Ascending aorta (tissue), 2 donors: ENCODE data around the gene EEF1AKMT2. TPM values are rescaled to one million over a fixed set of nuclear protein-coding genes. Genes with fewer than 3 reads are reported as not detected.
A peak's percentile ranks its signal among the peaks of the same experiment; 100 is the strongest.

Experiments used
- DNase-seq, 2 donors: peaks; one replicate each; pipeline ENCODE4 v3.0.0-alpha.2; 2019; ENCODE audit warnings: low spot score in 2 of 2
- H3K27ac ChIP-seq, 2 donors: fragments of 200-600 bp; sonication (generic); one replicate each; pipeline ENCODE4 v1.5.1; 2016 to 2017; ENCODE audit warnings: mild to moderate bottlenecking in 1 of 2
- H3K27me3 ChIP-seq: fragments of 200-600 bp; sonication (generic); one replicate; pipeline ENCODE4 v1.5.1; 2017
- H3K36me3 ChIP-seq, 2 donors: fragments of 200-600 bp; sonication (generic); one replicate each; pipeline ENCODE4 v1.5.1; 2016
- H3K4me1 ChIP-seq, 2 donors: fragments of 200-600 bp; sonication (generic); one replicate each; pipeline ENCODE4 v1.5.1; 2016 to 2017; ENCODE audit warnings: mild to moderate bottlenecking in 1 of 2
- H3K4me3 ChIP-seq, 2 donors: fragments of 200-600 bp; sonication (generic); one replicate each; pipeline ENCODE4 v1.5.1; 2016 to 2017; ENCODE audit warnings: mild to moderate bottlenecking in 1 of 2
- H3K9me3 ChIP-seq, 2 donors: fragments of 200-600 bp; sonication (generic); one replicate each; pipeline ENCODE4 v1.5.1; 2016
- CTCF ChIP-seq, 3 experiments: fragments of 200-600 bp in 2 of 3; fragments of 450-650 bp in 1 of 3; sonication (generic) in 2 of 3; IDR thresholded peaks; one replicate each; pipeline ENCODE4 v1.5.1; 2016 to 2019; ENCODE audit warnings: antibody characterized with exemption in 3 of 3, mild to moderate bottlenecking in 1 of 3, moderate library complexity in 1 of 3
- intact Hi-C: fragments of 100-400 bp; cut with DNase I; formaldehyde crosslinking; loops from one replicate; pipeline ENCODE4 v1.15.1; 2023
- total RNA-seq: library from RNA; depleted of rRNA; stranded (reverse); fragments of >200 nt; gene quantifications from one replicate; pipeline ENCODE4 v1.1.0, GENCODE V29; 2016

EEF1AKMT2 gene
- total RNA-seq, 1 donor from 2014 or later, result 10.5 TPM

GRCh38 chr10:124732931-124733570, 58.6 kb downstream of the EEF1AKMT2 start:
- Histone ChIP-seq H3K36me3 (no peaks in the 10 kb centered on the region), H3K9me3 (no peaks in the 10 kb centered on the region), H3K27ac (peak overlapping the region; percentile 81 to 87), H3K4me1 (peaks cover 32 to 41% of the 10 kb centered on the region in 2 donors), H3K27me3 (no peaks in the 10 kb centered on the region), H3K4me3 (peak overlapping the region in 1 of 2 donors; percentile 29)
- TF ChIP-seq CTCF (IDR thresholded peaks at IDR 0.05), result no peak
- peak; percentile 59 to 87 for DNase-seq
- intact Hi-C loops, result no loop called here

DNA sequence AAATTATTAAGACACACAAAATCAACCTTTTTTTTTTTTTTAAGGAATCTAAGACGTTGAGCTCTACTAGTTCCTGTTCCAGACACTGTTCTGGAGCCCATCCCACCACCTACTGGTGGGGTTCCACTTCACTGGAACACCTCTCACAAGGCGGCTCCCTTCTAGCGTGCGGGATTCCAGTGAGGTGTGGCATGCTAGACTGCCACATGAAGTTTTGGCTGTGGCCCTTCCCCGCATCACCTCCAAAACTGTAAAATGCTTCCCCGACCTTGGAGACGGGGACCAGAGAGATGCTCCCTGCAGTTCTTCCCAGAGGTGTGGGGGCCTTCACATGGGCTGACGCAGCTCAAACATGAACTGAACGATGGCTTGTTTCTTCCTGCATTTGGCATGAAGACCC, 60.1 kb downstream of the EEF1AKMT2 start:
- peak overlapping the region in 1 of 2 donors; percentile 87 for H3K27ac ChIP-seq
- intact Hi-C loops, result no loop called here

GRCh38 chr10:124730790-124731189, 60.9 kb downstream of the EEF1AKMT2 start:
- no peak for TF ChIP-seq CTCF (IDR thresholded peaks at IDR 0.05)
- Histone ChIP-seq H3K27me3 (no peaks in the 10 kb centered on the region), H3K4me3 (no peak overlapping the region), H3K27ac (no peak overlapping the region), H3K36me3 (no peaks in the 10 kb centered on the region), H3K9me3 (no peaks in the 10 kb centered on the region), H3K4me1 (peaks cover 16 to 22% of the 10 kb centered on the region in 2 donors)
- intact Hi-C loops, result no loop called here
- peak in 1 of 2 donors; percentile 37 for DNase-seq

More for the DNA sequence above, 60.1 kb downstream of the EEF1AKMT2 start:
- no peak for TF ChIP-seq CTCF (IDR thresholded peaks at IDR 0.05)
- Histone ChIP-seq H3K9me3 (no peaks in the 10 kb centered on the region), H3K36me3 (no peaks in the 10 kb centered on the region), H3K27me3 (no peaks in the 10 kb centered on the region), H3K4me1 (peaks cover 23 to 30% of the 10 kb centered on the region in 2 donors), H3K4me3 (no peak overlapping the region)
- DNase-seq, result peak in 1 of 2 donors; percentile 34

GRCh38 chr10:124728830-124729661, 62.6 kb downstream of the EEF1AKMT2 start:
- TF ChIP-seq CTCF (IDR thresholded peaks at IDR 0.05), result no peak
- Histone ChIP-seq H3K9me3 (no peaks in the 10 kb centered on the region), H3K27ac (peak overlapping the region; percentile 17 to 46), H3K4me3 (no peak overlapping the region), H3K36me3 (no peaks in the 10 kb centered on the region), H3K4me1 (peaks cover 18% of the 10 kb centered on the region in 2 donors), H3K27me3 (no peaks in the 10 kb centered on the region)
- intact Hi-C loops, result no loop called here
- DNase-seq, result peak in 1 of 2 donors; percentile 47

GRCh38 chr10:124728071-124728829, 63.4 kb downstream of the EEF1AKMT2 start:
- DNase-seq, result peak in 1 of 2 donors; percentile 73
- Histone ChIP-seq H3K36me3 (no peaks in the 10 kb centered on the region), H3K27ac (peak overlapping the region; percentile 17 to 56), H3K9me3 (no peaks in the 10 kb centered on the region), H3K27me3 (no peaks in the 10 kb centered on the region), H3K4me1 (peaks cover 19 to 20% of the 10 kb centered on the region in 2 donors), H3K4me3 (no peak overlapping the region)
- TF ChIP-seq CTCF (IDR thresholded peaks at IDR 0.05), result no peak
- intact Hi-C loops, result no loop called here
